ENCODE results near the gene NINJ1.

- no peak for TF ChIP-seq CTCF (conservative IDR thresholded peaks at IDR 0.05; ENCODE audit: low read depth, low read length)
- TF ChIP-seq POLR2A (IDR thresholded peaks at IDR 0.05; ENCODE audit: low read depth, low read length) = no peak
- TF ChIP-seq RFX5 (IDR thresholded peaks at IDR 0.05; ENCODE audit: low read depth, low read length) = no peak
- no peak for TF ChIP-seq MXI1 (IDR thresholded peaks at IDR 0.05; ENCODE audit: borderline replicate concordance, low read depth, low read length)
- TF ChIP-seq SMC3 (IDR thresholded peaks at IDR 0.05; ENCODE audit: low read depth, low read length) = no peak
- no peak for TF ChIP-seq RAD21 (IDR thresholded peaks at IDR 0.05; ENCODE audit: low read length)
- no peak for TF ChIP-seq CEBPB (IDR thresholded peaks at IDR 0.05; ENCODE audit: low read depth, low read length)
- TF ChIP-seq BHLHE40 (IDR thresholded peaks at IDR 0.05; ENCODE audit: low read depth, low read length) = no peak
- no peak for TF ChIP-seq RCOR1 (IDR thresholded peaks at IDR 0.05; ENCODE audit: insufficient replicate concordance, low read length)
- no peak for TF ChIP-seq ELK1 (IDR thresholded peaks at IDR 0.05; ENCODE audit: borderline replicate concordance, low read depth, low read length)
- no peak for TF ChIP-seq CHD1 (IDR thresholded peaks at IDR 0.05; ENCODE audit: low read depth, low read length)
Measured at GRCh38 chr9:93166699-93167098, 32.6 kb upstream of the NINJ1 start.
